Mesothelial cell of epicardium (in vitro differentiated cells): ENCODE data around the gene PRR23E. TPM values are rescaled to one million over a fixed set of nuclear protein-coding genes. Genes with fewer than 3 reads are reported as not detected.

Source experiments
- DNase-seq, 2 experiments: peaks; one replicate each; pipeline ENCODE4 v3.0.0; 2021; ENCODE audit warnings: low spot score in 2 of 2; ENCODE audit not compliant: unreplicated experiment in 2 of 2
- H3K27ac Mint-ChIP-seq: 2 replicates; pipeline ENCODE4 v1.8.0; 2021; ENCODE audit warnings: mixed read lengths
- H3K27me3 Mint-ChIP-seq: 2 replicates; pipeline ENCODE4 v1.8.0; 2021; ENCODE audit warnings: low read depth, mixed read lengths
- H3K36me3 Mint-ChIP-seq: 2 replicates; pipeline ENCODE4 v1.8.0; 2021; ENCODE audit warnings: mixed read lengths
- H3K4me1 Mint-ChIP-seq: 2 replicates; pipeline ENCODE4 v1.8.0; 2021; ENCODE audit warnings: mixed read lengths
- H3K4me3 Mint-ChIP-seq: 2 replicates; pipeline ENCODE4 v1.8.0; 2021; ENCODE audit warnings: mild to moderate bottlenecking, moderate library complexity, mixed read lengths
- H3K9me3 Mint-ChIP-seq: 2 replicates; pipeline ENCODE4 v1.8.0; 2021; ENCODE audit warnings: mixed read lengths
- total RNA-seq: library from RNA; stranded (reverse); gene quantifications from 3 replicates; pipeline ENCODE4 v1.2.1, GENCODE V29; 2021
- TF ChIP-seq, protein P1 (sequence below): fragments of 200-600 bp; sonication (generic); IDR thresholded peaks from one replicate; pipeline ENCODE4 v1.5.0; 2021; ENCODE audit warnings: antibody characterized with exemption; ENCODE audit not compliant: unreplicated experiment

The PRR23E gene
- total RNA-seq, 1 donor from 2014 or later = not detected

DNA sequence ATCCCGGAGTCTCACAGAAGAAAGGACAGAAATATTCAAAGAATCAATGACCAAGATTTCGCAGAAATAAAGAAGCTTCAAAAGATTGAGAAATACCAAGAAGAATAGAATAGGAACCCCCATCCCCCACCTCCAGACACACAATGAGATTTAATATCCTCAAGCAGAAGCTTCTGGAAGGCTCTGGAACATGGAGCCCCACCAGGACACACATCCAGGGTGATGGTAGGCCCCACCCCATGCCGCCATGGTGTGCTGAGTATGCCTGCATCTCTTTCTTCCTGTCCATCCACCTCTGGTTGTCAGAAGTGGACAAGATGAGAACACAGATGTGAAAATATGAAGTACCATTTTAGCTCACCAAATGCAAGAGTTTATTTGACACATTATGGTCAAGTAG, 19.3 kb downstream of the PRR23E start:
- DNase-seq = no peak
- Mint-ChIP-seq H3K36me3 (no peaks in the 10 kb centered on the region), H3K9me3 (no peaks in the 10 kb centered on the region), H3K27me3 (peaks cover 37% of the 10 kb centered on the region), H3K4me3 (no peak overlapping the region), H3K27ac (no peak overlapping the region), H3K4me1 (no peaks in the 10 kb centered on the region)
- TF ChIP-seq, protein P1, sequence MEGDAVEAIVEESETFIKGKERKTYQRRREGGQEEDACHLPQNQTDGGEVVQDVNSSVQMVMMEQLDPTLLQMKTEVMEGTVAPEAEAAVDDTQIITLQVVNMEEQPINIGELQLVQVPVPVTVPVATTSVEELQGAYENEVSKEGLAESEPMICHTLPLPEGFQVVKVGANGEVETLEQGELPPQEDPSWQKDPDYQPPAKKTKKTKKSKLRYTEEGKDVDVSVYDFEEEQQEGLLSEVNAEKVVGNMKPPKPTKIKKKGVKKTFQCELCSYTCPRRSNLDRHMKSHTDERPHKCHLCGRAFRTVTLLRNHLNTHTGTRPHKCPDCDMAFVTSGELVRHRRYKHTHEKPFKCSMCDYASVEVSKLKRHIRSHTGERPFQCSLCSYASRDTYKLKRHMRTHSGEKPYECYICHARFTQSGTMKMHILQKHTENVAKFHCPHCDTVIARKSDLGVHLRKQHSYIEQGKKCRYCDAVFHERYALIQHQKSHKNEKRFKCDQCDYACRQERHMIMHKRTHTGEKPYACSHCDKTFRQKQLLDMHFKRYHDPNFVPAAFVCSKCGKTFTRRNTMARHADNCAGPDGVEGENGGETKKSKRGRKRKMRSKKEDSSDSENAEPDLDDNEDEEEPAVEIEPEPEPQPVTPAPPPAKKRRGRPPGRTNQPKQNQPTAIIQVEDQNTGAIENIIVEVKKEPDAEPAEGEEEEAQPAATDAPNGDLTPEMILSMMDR = no peak

DNA sequence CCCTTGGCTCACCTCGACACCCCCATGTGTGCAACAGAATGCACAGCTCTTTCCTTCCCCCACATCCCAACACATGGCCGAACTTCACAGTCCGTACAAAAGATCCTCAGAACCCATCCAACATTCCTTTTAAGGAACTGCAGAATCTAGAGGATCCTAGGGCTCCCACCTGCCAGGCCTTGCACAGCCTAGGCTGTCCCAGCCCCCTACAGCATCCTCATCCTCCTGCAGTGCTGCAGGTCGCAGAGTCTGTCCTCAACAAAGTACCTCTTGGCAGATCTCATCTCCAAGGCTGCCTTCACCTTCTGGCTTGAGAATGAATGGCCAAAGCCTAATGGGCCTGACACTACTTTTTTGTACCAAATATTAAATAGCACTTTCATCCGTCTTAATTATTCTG, 19.8 kb downstream of the PRR23E start:
- Mint-ChIP-seq H3K4me1 (no peaks in the 10 kb centered on the region), H3K27me3 (peaks cover 37% of the 10 kb centered on the region), H3K27ac (no peak overlapping the region), H3K4me3 (no peak overlapping the region), H3K36me3 (no peaks in the 10 kb centered on the region), H3K9me3 (no peaks in the 10 kb centered on the region)
- TF ChIP-seq, protein P1 = no peak
- no peak for DNase-seq

- Mint-ChIP-seq H3K27me3 (peaks cover 37% of the 10 kb centered on the region), H3K4me1 (no peaks in the 10 kb centered on the region), H3K27ac (no peak overlapping the region), H3K4me3 (no peak overlapping the region), H3K9me3 (no peaks in the 10 kb centered on the region), H3K36me3 (no peaks in the 10 kb centered on the region)
- TF ChIP-seq, protein P1 = no peak
- no peak for DNase-seq
Measured at GRCh38 chr3:127213381-127213918, 20.5 kb downstream of the PRR23E start.

- Mint-ChIP-seq H3K27me3 (peaks cover 37% of the 10 kb centered on the region), H3K9me3 (no peaks in the 10 kb centered on the region), H3K4me1 (no peaks in the 10 kb centered on the region), H3K4me3 (no peak overlapping the region), H3K36me3 (no peaks in the 10 kb centered on the region), H3K27ac (no peak overlapping the region)
- no peak for DNase-seq
- TF ChIP-seq, protein P1 = no peak
Measured at GRCh38 chr3:127214975-127215374, 22.0 kb downstream of the PRR23E start.

GRCh38 chr3:127215714-127216414, 22.9 kb downstream of the PRR23E start:
- Mint-ChIP-seq H3K4me1 (no peaks in the 10 kb centered on the region), H3K36me3 (no peaks in the 10 kb centered on the region), H3K27me3 (peaks cover 41% of the 10 kb centered on the region), H3K9me3 (no peaks in the 10 kb centered on the region), H3K27ac (no peak overlapping the region), H3K4me3 (no peak overlapping the region)
- no peak for DNase-seq
- TF ChIP-seq, protein P1 = no peak
